HUES64 (cell line): ENCODE data around the gene INO80.

ENCODE experiments used
- H3K27ac ChIP-seq: 2 replicates; pipeline ENCODE4 v1.7.0; 2013; ENCODE audit warnings: low read depth, low read length, inconsistent platforms
- H3K27me3 ChIP-seq: 2 replicates; pipeline ENCODE4 v1.6.1; 2013; ENCODE audit warnings: mild to moderate bottlenecking, low read length; ENCODE audit not compliant: insufficient read depth
- H3K36me3 ChIP-seq: 2 replicates; pipeline ENCODE4 v1.6.1; 2013; ENCODE audit warnings: mild to moderate bottlenecking, low read length; ENCODE audit not compliant: insufficient read depth
- H3K4me1 ChIP-seq: 2 replicates; pipeline ENCODE4 v1.6.1; 2013; ENCODE audit warnings: mild to moderate bottlenecking, low read length, moderate library complexity; ENCODE audit not compliant: insufficient read depth
- H3K4me3 ChIP-seq: 2 replicates; pipeline ENCODE4 v1.5.1; 2013; ENCODE audit warnings: mild to moderate bottlenecking, low read length, moderate library complexity
- H3K9ac ChIP-seq: 2 replicates; pipeline ENCODE4 v1.6.1; 2013; ENCODE audit warnings: mild to moderate bottlenecking, low read depth, low read length
- H3K9me3 ChIP-seq: 2 replicates; pipeline ENCODE4 v1.6.1; 2013; ENCODE audit warnings: low read depth, low read length; ENCODE audit not compliant: insufficient read depth
- WGBS: fragments of 150-250, 120-280 bp; methylation state at CpG from one replicate; pipeline ENCODE4 v1.1.7; 2013; ENCODE audit warnings: missing lambda C conversion rate; 5-methylcytosine and 5-hydroxymethylcytosine counted together

INO80 gene

GRCh38 chr15:40999190-40999589 lies 116.9 kb downstream of the INO80 start:
- 94% methylated on average over 4 of the region's 4 CpGs for WGBS
- no peak overlapping the region for H3K4me3 ChIP-seq
- H3K4me1 ChIP-seq = no peaks in the 10 kb centered on the region
- H3K36me3 ChIP-seq = peaks cover 86% of the 10 kb centered on the region
- H3K9me3 ChIP-seq = no peaks in the 10 kb centered on the region
- no peak overlapping the region for H3K27ac ChIP-seq
- no peak overlapping the region for H3K9ac ChIP-seq
- H3K27me3 ChIP-seq = no peaks in the 10 kb centered on the region

GRCh38 chr15:40995656-40996055 lies 120.4 kb downstream of the INO80 start:
- H3K27me3 ChIP-seq = no peaks in the 10 kb centered on the region
- H3K36me3 ChIP-seq = peaks cover 76% of the 10 kb centered on the region
- no peak overlapping the region for H3K4me3 ChIP-seq
- H3K9ac ChIP-seq = no peak overlapping the region
- no peak overlapping the region for H3K27ac ChIP-seq
- H3K9me3 ChIP-seq = no peaks in the 10 kb centered on the region
- no peaks in the 10 kb centered on the region for H3K4me1 ChIP-seq
- WGBS = 98% methylated on average over 3 of the region's 3 CpGs

GRCh38 chr15:40992825-40993224 lies 123.3 kb downstream of the INO80 start:
- Histone ChIP-seq H3K27ac (no peak overlapping the region), H3K4me3 (no peak overlapping the region), H3K9me3 (no peaks in the 10 kb centered on the region), H3K36me3 (peaks cover 60% of the 10 kb centered on the region), H3K4me1 (no peaks in the 10 kb centered on the region), H3K9ac (no peak overlapping the region), H3K27me3 (no peaks in the 10 kb centered on the region)
- WGBS = 93% methylated on average over 5 of the region's 5 CpGs

- 95% methylated on average over 1 of the region's 1 CpG for WGBS
- H3K4me3 ChIP-seq = no peak overlapping the region
- H3K27ac ChIP-seq = no peak overlapping the region
- peaks cover 60% of the 10 kb centered on the region for H3K36me3 ChIP-seq
- H3K9ac ChIP-seq = no peak overlapping the region
- H3K4me1 ChIP-seq = no peaks in the 10 kb centered on the region
- no peaks in the 10 kb centered on the region for H3K9me3 ChIP-seq
- H3K27me3 ChIP-seq = no peaks in the 10 kb centered on the region
Measured at GRCh38 chr15:40992241-40992741, 123.8 kb downstream of the INO80 start.

GRCh38 chr15:40991355-40991754 lies 124.7 kb downstream of the INO80 start:
- Histone ChIP-seq H3K9me3 (no peaks in the 10 kb centered on the region), H3K9ac (no peak overlapping the region), H3K4me3 (no peak overlapping the region), H3K4me1 (no peaks in the 10 kb centered on the region), H3K27me3 (no peaks in the 10 kb centered on the region), H3K36me3 (peaks cover 60% of the 10 kb centered on the region), H3K27ac (no peak overlapping the region)
- 96% methylated on average over 3 of the region's 3 CpGs for WGBS

GRCh38 chr15:40990789-40991188 lies 125.3 kb downstream of the INO80 start:
- H3K36me3 ChIP-seq = peaks cover 60% of the 10 kb centered on the region
- 0% methylated on average over 1 of the region's 1 CpG for WGBS

GRCh38 chr15:40990080-40990479 lies 126.0 kb downstream of the INO80 start:
- Histone ChIP-seq H3K36me3 (peaks cover 60% of the 10 kb centered on the region), H3K4me3 (no peak overlapping the region), H3K9ac (no peak overlapping the region), H3K4me1 (no peaks in the 10 kb centered on the region), H3K27me3 (no peaks in the 10 kb centered on the region), H3K9me3 (no peaks in the 10 kb centered on the region), H3K27ac (no peak overlapping the region)

More at GRCh38 chr15:40990789-40991188, 125.3 kb downstream of the INO80 start:
- H3K9me3 ChIP-seq = no peaks in the 10 kb centered on the region
- no peaks in the 10 kb centered on the region for H3K27me3 ChIP-seq
- no peak overlapping the region for H3K4me3 ChIP-seq
- no peaks in the 10 kb centered on the region for H3K4me1 ChIP-seq
- no peak overlapping the region for H3K27ac ChIP-seq
- H3K9ac ChIP-seq = no peak overlapping the region

GRCh38 chr15:40988156-40988555 lies 127.9 kb downstream of the INO80 start:
- 100% methylated on average over 3 of the region's 4 CpGs for WGBS
- Histone ChIP-seq H3K4me1 (no peaks in the 10 kb centered on the region), H3K36me3 (peaks cover 69% of the 10 kb centered on the region)

GRCh38 chr15:40986820-40987219 lies 129.3 kb downstream of the INO80 start:
- Histone ChIP-seq H3K4me1 (no peaks in the 10 kb centered on the region), H3K4me3 (no peak overlapping the region), H3K27ac (no peak overlapping the region), H3K27me3 (no peaks in the 10 kb centered on the region), H3K9me3 (no peaks in the 10 kb centered on the region), H3K9ac (no peak overlapping the region), H3K36me3 (peaks cover 78% of the 10 kb centered on the region)
- 96% methylated on average over 7 of the region's 7 CpGs for WGBS

More at GRCh38 chr15:40988156-40988555, 127.9 kb downstream of the INO80 start:
- Histone ChIP-seq H3K9ac (no peak overlapping the region), H3K27me3 (no peaks in the 10 kb centered on the region), H3K9me3 (no peaks in the 10 kb centered on the region), H3K4me3 (no peak overlapping the region), H3K27ac (no peak overlapping the region)

- Histone ChIP-seq H3K36me3 (peaks cover 80% of the 10 kb centered on the region), H3K27ac (no peak overlapping the region), H3K9ac (no peak overlapping the region), H3K4me1 (no peaks in the 10 kb centered on the region), H3K27me3 (no peaks in the 10 kb centered on the region), H3K4me3 (no peak overlapping the region), H3K9me3 (no peaks in the 10 kb centered on the region)
- 95% methylated on average over 6 of the region's 6 CpGs for WGBS
Measured at GRCh38 chr15:40985541-40986330, 130.3 kb downstream of the INO80 start.

GRCh38 chr15:40984964-40985363 lies 131.1 kb downstream of the INO80 start:
- Histone ChIP-seq H3K27me3 (no peaks in the 10 kb centered on the region), H3K9me3 (no peaks in the 10 kb centered on the region), H3K4me3 (no peak overlapping the region), H3K4me1 (no peaks in the 10 kb centered on the region), H3K9ac (no peak overlapping the region), H3K36me3 (peaks cover 83% of the 10 kb centered on the region), H3K27ac (no peak overlapping the region)
- WGBS = 99% methylated on average over 4 of the region's 4 CpGs
